Glutamatergic neuron (in vitro differentiated cells): Measurements from ENCODE around the gene ZNF629. TPM values are rescaled to one million over a fixed set of nuclear protein-coding genes. Genes with fewer than 3 reads are reported as not detected.

ENCODE experiments used
- DNase-seq: peaks from one replicate; pipeline ENCODE4 v3.0.0; 2022
- H3K27ac Mint-ChIP-seq: one replicate; pipeline ENCODE4 v1.8.0; 2020; ENCODE audit warnings: mild to moderate bottlenecking, mixed read lengths, inconsistent platforms; ENCODE audit not compliant: unreplicated experiment
- H3K27me3 Mint-ChIP-seq: one replicate; pipeline ENCODE4 v1.8.0; 2020; ENCODE audit warnings: mild to moderate bottlenecking, moderate library complexity, mixed read lengths, inconsistent platforms; ENCODE audit not compliant: unreplicated experiment
- H3K36me3 Mint-ChIP-seq: one replicate; pipeline ENCODE4 v1.8.0; 2020; ENCODE audit warnings: mild to moderate bottlenecking, mixed read lengths, inconsistent platforms; ENCODE audit not compliant: unreplicated experiment
- H3K4me1 Mint-ChIP-seq: one replicate; pipeline ENCODE4 v1.8.0; 2020; ENCODE audit warnings: mild to moderate bottlenecking, low read depth, mixed read lengths, inconsistent platforms; ENCODE audit not compliant: unreplicated experiment
- H3K4me3 Mint-ChIP-seq: one replicate; pipeline ENCODE4 v1.8.0; 2020; ENCODE audit warnings: mild to moderate bottlenecking, mixed read lengths, inconsistent platforms; ENCODE audit not compliant: unreplicated experiment
- H3K9me3 Mint-ChIP-seq: one replicate; pipeline ENCODE4 v1.8.0; 2020; ENCODE audit warnings: mild to moderate bottlenecking, moderate library complexity, mixed read lengths, inconsistent platforms; ENCODE audit not compliant: unreplicated experiment
- CTCF ChIP-seq: fragments of 200-600 bp; sonication (generic); IDR thresholded peaks from one replicate; pipeline ENCODE4 v1.5.0; 2021; ENCODE audit not compliant: partially characterized antibody, unreplicated experiment
- long read RNA-seq: library from polyadenylated mRNA; unstranded; transcript quantifications from one replicate; pipeline ENCODE4 v2.0.0, GENCODE V29; 2020; ENCODE audit not compliant: unreplicated experiment
- total RNA-seq: library from RNA; stranded (reverse); fragmentation: NEBNext Ultra II Directional; extraction: Animal tissue kit (Norgen Biotek cat#: 25700); gene quantifications from one replicate; pipeline ENCODE4 v1.2.1, GENCODE V29; 2021; ENCODE audit not compliant: unreplicated experiment

ZNF629 gene
- total RNA-seq, result 42.5 TPM
- long read RNA-seq, partial matches to known transcripts, result 0 of 2 reads
- long read RNA-seq, other reads (novel, unspliced or antisense), result 2 of 2 reads

DNA sequence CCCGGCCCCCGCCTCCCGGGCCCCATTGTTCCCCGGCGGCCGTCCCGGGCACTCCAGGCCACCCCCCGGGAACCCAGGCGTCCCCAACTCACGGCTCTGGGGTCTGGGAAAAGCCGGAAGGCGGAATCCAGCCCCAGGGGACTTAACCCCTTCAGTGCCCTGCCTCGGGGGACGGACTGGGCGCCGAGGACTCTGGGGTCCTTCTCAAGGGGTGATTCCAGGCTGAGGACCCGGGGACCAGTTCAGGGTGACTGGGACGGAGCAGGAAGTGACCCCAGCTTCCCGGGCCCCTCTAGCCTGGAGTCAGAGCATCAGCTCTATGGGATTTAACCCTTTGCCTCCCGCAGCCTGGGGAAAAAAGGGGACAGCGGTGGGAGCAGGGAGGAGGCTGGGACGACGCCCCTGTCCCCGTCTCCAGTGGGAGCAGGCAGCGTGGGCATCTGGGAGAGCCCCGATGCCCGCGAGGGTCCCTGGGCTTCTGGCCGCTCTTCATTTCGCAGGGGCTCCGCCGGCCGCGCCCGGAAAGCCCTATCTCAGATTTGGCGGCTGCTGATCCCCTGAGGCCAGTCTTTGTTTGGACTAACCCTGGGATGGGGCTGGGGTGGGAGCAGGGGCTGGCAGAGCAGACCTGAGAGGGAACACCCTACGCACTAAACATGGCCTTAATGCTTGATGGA lies at the start of gene ZNF629:
ZNF629 (minus strand) TSS at position 270 of the 677 bp plus-strand sequence. CDS start 2,723 bp downstream, outside the sequence.
- peaks cover 14% of the 10 kb centered on the region for H3K4me1 Mint-ChIP-seq
- H3K27me3 Mint-ChIP-seq, result peaks cover 2% of the 10 kb centered on the region
- DNase-seq, result peak; percentile 84

DNA sequence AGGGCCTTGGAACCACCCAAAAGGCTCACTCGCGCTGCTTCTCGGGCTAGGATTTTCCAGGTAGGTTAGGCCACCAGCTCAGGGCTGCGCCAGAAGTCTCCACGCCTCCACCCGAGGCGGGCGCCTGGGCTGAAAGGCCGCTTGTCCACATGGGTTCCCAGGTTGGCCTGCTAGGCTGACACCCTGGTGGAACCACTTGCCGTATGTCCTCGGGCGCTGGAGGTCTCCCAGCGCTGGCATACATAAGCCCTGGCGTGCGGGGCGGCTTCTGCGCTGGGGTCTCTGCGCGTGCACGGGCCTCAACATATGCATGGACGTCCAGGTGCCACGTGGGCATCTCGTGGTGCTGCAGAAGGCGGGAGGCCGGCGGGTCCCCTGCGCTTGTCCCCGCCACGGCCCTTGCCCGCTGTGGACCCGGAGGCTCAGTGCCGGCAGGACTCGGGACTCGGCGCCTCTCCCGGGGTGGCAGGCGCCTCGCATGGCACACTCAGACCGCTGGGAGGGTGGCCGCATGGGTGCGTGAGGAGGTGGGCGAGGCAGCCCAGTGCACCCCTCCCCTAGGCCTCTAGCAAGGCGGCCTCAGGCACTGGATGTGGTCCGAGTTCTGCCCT lies 47.2 kb upstream of the ZNF629 start:
- H3K27me3 Mint-ChIP-seq, result peaks cover 6% of the 10 kb centered on the region
- H3K36me3 Mint-ChIP-seq, result no peaks in the 10 kb centered on the region
- H3K4me3 Mint-ChIP-seq, result no peak overlapping the region
- no peak for TF ChIP-seq CTCF
- no peaks in the 10 kb centered on the region for H3K4me1 Mint-ChIP-seq
- no peak overlapping the region for H3K27ac Mint-ChIP-seq
- H3K9me3 Mint-ChIP-seq, result peaks cover 2% of the 10 kb centered on the region
- no peak for DNase-seq

More for the DNA sequence above, at the start of gene ZNF629:
- Mint-ChIP-seq H3K27ac (peak within 1 kb of the TSS; percentile 87), H3K4me3 (peak within 1 kb of the TSS; percentile 92), H3K9me3 (peaks cover 4% of the 10 kb centered on the region), H3K36me3 (no peaks in the 10 kb centered on the region)
- TF ChIP-seq CTCF, result no peak

DNA sequence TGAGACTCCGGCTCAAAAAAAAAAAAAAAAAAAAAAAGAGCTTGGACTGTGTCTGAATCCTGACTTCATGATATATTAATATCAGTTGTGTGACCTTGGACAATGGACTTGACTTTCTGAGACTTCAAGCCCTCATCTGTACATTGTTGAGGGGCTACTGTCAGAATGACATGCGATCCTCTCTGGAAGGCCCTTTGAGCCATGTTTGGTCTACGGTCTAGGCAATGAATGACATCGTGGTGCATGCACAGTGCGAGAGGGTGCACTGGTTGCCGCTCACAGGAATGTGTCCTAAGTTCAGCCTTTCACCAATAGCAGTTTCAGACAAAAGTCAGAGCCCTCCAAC lies 43.0 kb upstream of the ZNF629 start:
- H3K36me3 Mint-ChIP-seq, result no peaks in the 10 kb centered on the region
- peaks cover 1% of the 10 kb centered on the region for H3K9me3 Mint-ChIP-seq
- peaks cover 5% of the 10 kb centered on the region for H3K27me3 Mint-ChIP-seq
- no peak overlapping the region for H3K4me3 Mint-ChIP-seq
- no peak overlapping the region for H3K27ac Mint-ChIP-seq
- DNase-seq, result no peak
- no peak for TF ChIP-seq CTCF
- no peaks in the 10 kb centered on the region for H3K4me1 Mint-ChIP-seq

GRCh38 chr16:30829130-30830071 lies 42.4 kb upstream of the ZNF629 start:
- DNase-seq, result no peak
- peaks cover 1% of the 10 kb centered on the region for H3K9me3 Mint-ChIP-seq
- H3K36me3 Mint-ChIP-seq, result no peaks in the 10 kb centered on the region
- H3K4me1 Mint-ChIP-seq, result no peaks in the 10 kb centered on the region
- no peak for TF ChIP-seq CTCF
- no peak overlapping the region for H3K4me3 Mint-ChIP-seq
- H3K27ac Mint-ChIP-seq, result no peak overlapping the region
- H3K27me3 Mint-ChIP-seq, result peaks cover 6% of the 10 kb centered on the region
